Purkinje cell (primary cell): ENCODE data around the gene CRTAP. TPM values are rescaled to one million over a fixed set of nuclear protein-coding genes. Genes with fewer than 3 reads are reported as not detected.

Experiments used
- polyA plus RNA-seq: library from polyadenylated mRNA; unstranded; fragments of >200 nt; fragmentation: Nextera tagmentation; gene quantifications from 2 replicates; pipeline ENCODE4 v1.2.1, GENCODE V29; 2014

The CRTAP gene
- polyA plus RNA-seq, result 12.5 and 14.7 TPM in 2 replicates

GRCh38 chr3:33113772-33114621 is at the start of gene CRTAP:
Gene CRTAP (plus strand): TSS chr3:33114014. CDS start chr3:33114078, 64 bp downstream.

Other genes with a start within 250 kb of the CRTAP start
- not detected in 2 replicates for gene CCR4, start 162.4 kb upstream of the CRTAP start, polyA plus RNA-seq
- gene GLB1, start 16.9 kb upstream of the CRTAP start, polyA plus RNA-seq, result 38.8 and 67.9 TPM in 2 replicates
- gene TMPPE, start 16.9 kb upstream of the CRTAP start, polyA plus RNA-seq, result 0.87 and 2.3 TPM in 2 replicates
- 0.62 and 0.97 TPM in 2 replicates for gene SUSD5, start 104.8 kb downstream of the CRTAP start, polyA plus RNA-seq
- gene FBXL2, start 163.4 kb downstream of the CRTAP start, polyA plus RNA-seq, result 32.7 and 35.8 TPM in 2 replicates